ENCODE data around the gene GSK3A.

GSK3A gene

DNA sequence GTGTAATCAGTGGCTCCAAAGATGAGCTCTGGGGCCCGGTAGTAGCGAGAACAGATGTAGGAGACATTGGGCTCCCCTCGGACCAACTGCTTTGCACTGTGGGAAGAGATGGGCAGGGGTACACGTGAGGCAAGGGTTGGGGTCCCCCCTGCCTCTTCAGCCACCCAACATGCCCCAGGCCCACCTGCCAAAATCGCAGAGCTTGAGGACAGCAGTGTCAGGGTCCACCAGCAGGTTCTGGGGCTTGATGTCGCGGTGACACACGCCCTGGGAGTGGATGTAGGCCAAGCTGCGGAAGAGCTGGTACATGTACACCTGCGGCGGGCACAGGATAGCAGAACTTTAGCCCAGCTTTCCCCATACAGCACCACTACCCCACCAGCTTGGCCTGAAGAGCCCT lies 8.0 kb downstream of the GSK3A start:
- TF ChIP-seq, protein P1, sequence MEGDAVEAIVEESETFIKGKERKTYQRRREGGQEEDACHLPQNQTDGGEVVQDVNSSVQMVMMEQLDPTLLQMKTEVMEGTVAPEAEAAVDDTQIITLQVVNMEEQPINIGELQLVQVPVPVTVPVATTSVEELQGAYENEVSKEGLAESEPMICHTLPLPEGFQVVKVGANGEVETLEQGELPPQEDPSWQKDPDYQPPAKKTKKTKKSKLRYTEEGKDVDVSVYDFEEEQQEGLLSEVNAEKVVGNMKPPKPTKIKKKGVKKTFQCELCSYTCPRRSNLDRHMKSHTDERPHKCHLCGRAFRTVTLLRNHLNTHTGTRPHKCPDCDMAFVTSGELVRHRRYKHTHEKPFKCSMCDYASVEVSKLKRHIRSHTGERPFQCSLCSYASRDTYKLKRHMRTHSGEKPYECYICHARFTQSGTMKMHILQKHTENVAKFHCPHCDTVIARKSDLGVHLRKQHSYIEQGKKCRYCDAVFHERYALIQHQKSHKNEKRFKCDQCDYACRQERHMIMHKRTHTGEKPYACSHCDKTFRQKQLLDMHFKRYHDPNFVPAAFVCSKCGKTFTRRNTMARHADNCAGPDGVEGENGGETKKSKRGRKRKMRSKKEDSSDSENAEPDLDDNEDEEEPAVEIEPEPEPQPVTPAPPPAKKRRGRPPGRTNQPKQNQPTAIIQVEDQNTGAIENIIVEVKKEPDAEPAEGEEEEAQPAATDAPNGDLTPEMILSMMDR (IDR thresholded peaks at IDR 0.05; ENCODE audit: insufficient read depth, low read length, missing control alignments): no peak
- no peak for DNase-seq (ENCODE audit: low read depth, low spot score)
- ChIA-PET CTCF (interaction anchor here (0.8 to 2.3 kb wide), 7 partner anchors 9 to 126 kb away, joined by 3 to 17 read pairs (median 4); partner anchors contain the start of gene POU2F2), POLR2A (interaction anchor here (0.8 to 1.2 kb wide), 5 partner anchors 9 to 126 kb away, joined by 3 to 5 read pairs (median 4); no protein-coding TSS in a partner anchor)
- no peak overlapping the region for H3K4me3 ChIP-seq (ENCODE audit: low read depth, low read length)

DNA sequence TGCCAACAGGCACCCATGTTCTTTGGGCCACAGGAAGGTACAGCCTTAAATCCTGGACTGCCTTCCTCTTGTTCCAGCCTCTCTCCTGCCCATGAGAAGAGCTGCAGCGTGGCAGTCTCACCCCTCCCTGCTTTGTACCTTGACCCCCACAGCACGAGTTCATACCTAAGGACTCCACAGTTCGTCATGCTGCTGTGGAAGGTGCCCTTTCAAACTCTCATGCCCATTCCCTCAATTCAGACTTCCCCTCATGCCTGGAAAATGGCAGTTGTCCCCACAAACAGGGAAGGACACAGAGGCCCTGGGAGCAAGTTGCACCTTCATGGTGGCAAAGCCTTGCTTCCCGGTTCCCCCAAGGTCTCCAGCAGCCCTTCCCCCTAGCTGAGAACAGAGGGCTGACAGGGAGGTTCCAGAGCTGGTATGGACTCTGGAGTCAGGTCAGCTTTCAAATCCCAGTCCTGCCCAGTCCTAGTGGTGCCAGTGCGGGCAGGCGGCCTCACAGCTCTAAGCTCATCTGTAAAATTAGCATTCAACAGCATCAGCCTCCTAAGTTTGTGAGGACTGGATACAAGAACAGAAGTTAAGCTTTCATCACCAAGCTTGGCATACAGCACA lies 8.6 kb downstream of the GSK3A start:
- CTCF ChIA-PET: interaction anchor here (0.8 to 2.3 kb wide), 8 partner anchors 9 to 125 kb away, joined by 3 to 17 read pairs (median 4); partner anchors contain the start of gene ZNF526
- no peak overlapping the region for H3K4me3 ChIP-seq (ENCODE audit: low read depth, low read length)
- POLR2A ChIA-PET: interaction anchor here (1.0 to 1.7 kb wide), 5 partner anchors 8 to 125 kb away, joined by 3 to 5 read pairs (median 4); partner anchors contain the start of gene GSK3A
- DNase-seq (ENCODE audit: low read depth, low spot score): no peak
- TF ChIP-seq, protein P1 (IDR thresholded peaks at IDR 0.05; ENCODE audit: insufficient read depth, low read length, missing control alignments): no peak

DNA sequence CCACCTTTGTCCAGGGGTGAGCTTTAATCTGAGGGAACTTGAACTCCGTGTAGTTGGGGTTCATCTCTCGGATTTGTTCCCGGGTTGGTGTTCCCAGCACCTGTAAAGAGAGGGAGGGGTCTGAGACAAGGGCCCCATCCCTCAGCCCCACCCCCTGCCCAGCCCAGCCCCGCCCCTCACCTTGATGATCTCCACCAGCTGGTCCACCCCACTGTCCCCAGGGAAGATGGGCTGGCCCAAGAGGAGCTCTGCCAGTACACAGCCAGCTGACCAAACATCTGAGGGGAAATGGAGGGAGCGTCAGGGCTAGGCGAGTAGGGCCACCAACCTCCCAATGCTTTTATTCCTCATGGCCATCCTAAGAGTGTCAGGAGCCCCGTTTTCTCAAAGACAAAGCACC lies 9.3 kb downstream of the GSK3A start:
- TF ChIP-seq, protein P1 (IDR thresholded peaks at IDR 0.05; ENCODE audit: insufficient read depth, low read length, missing control alignments): no peak
- CTCF ChIA-PET: interaction anchor here (1.0 to 2.1 kb wide), 4 partner anchors 13 to 125 kb away, joined by 3 to 17 read pairs (median 4); partner anchors contain the start of gene ZNF526

DNA sequence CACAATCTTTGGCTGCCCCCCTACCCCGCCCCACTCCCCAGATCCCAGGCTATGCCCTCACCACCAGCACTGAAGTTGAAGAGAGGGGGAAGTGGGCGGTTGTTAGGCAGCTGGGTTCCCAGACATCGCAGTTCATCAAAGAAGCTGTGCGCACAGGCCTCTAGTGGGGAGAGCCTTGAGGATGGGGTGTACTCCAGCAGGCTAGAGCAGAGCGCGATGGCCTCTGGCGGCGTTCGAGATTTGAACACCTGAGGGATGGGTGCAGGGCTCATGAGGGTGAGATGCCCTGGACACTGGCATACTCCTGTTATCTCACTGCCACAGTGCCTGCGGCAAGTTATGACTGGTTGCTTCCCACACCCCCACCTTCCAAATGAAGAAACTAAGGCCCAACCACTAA lies 10.0 kb downstream of the GSK3A start:
- POLR2A ChIA-PET: interaction anchor here (1.3 to 1.7 kb wide), 3 partner anchors 10 to 156 kb away, joined by 3 to 5 read pairs (median 4); partner anchors contain the start of genes GSK3A and ZNF574
- TF ChIP-seq, protein P1 (IDR thresholded peaks at IDR 0.05; ENCODE audit: insufficient read depth, low read length, missing control alignments): no peak
- no peak overlapping the region for H3K4me3 ChIP-seq (ENCODE audit: low read depth, low read length)
- CTCF ChIA-PET: interaction anchor here (1.2 to 1.4 kb wide), 2 partner anchors 100 to 124 kb away, joined by 3 to 5 read pairs; partner anchors contain the start of gene POU2F2
- no peak for DNase-seq (ENCODE audit: low read depth, low spot score)

More for the DNA sequence above, 9.3 kb downstream of the GSK3A start:
- POLR2A ChIA-PET: interaction anchor here (1.1 to 1.7 kb wide), 4 partner anchors 9 to 157 kb away, joined by 3 to 5 read pairs (median 4); partner anchors contain the start of genes GSK3A and ZNF574
- H3K4me3 ChIP-seq (ENCODE audit: low read depth, low read length): no peak overlapping the region
- no peak for DNase-seq (ENCODE audit: low read depth, low spot score)

DNA sequence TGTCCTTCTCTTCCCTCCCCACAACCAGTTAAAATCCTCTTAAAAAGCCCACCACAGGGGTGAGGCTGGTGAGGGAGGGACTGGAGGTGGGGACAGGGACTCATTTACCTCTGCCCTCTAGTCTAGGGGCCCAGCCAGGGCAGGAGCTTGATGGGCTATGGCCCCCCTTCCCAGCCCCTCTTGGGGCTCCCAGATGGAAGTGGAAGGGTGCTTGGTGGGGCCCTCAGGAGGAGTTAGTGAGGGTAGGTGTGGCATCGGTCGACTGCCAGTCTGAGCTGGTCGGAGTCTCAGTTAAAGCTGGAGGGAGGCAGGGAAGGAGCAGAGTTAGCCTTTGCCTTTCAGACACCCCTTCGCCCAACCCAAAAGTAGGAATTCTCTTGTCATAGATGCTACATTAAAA lies 11.8 kb downstream of the GSK3A start:
- ChIA-PET CTCF (interaction anchor here (1.1 to 5.0 kb wide), 7 partner anchors 8 to 122 kb away, joined by 3 to 33 read pairs (median 4); partner anchors contain the start of gene GSK3A), POLR2A (interaction anchor here (2.0 to 2.4 kb wide), 2 partner anchors 10 to 12 kb away, joined by 8 read pairs; partner anchors contain the start of genes GSK3A and ZNF526)
- TF ChIP-seq, protein P1 (IDR thresholded peaks at IDR 0.05; ENCODE audit: insufficient read depth, low read length, missing control alignments): no peak
- no peak for DNase-seq (ENCODE audit: low read depth, low spot score)
- no peak overlapping the region for H3K4me3 ChIP-seq (ENCODE audit: low read depth, low read length)

DNA sequence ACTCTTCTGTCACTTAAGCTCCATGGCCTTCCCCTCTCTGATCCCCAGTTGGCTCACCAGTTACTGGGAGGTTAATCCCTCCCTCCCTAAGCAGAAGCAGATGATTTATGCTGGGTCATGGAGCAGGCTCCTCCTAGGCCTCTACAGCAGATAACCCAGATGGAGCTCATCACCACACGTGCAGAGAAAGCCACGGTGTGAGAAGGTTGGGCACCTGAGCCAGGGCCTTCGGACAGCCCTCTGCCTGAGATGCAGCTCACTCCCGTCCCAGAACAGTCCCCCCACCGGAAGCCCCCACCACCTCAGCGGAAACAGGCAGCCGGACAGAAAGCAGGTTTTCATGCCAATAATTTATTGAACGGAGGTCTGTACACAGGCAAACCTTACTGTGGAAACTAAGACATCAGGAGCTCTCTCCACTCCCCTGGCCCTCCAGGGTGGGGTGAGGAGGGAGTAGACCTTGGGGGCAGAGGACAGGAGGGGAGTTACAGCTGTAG lies 12.5 kb downstream of the GSK3A start:
- TF ChIP-seq, protein P1 (IDR thresholded peaks at IDR 0.05; ENCODE audit: insufficient read depth, low read length, missing control alignments): no peak
- DNase-seq (ENCODE audit: low read depth, low spot score): no peak
- POLR2A ChIA-PET: interaction anchor here (0.6 to 2.4 kb wide), 4 partner anchors 9 to 119 kb away, joined by 3 to 8 read pairs (median 6); partner anchors contain the start of genes GSK3A and ZNF526
- no peak overlapping the region for H3K4me3 ChIP-seq (ENCODE audit: low read depth, low read length)
- CTCF ChIA-PET: interaction anchor here (0.9 to 5.0 kb wide), 10 partner anchors 8 to 167 kb away, joined by 3 to 33 read pairs (median 4); partner anchors contain the start of gene GSK3A
